ENCODE measurements around the gene SH3BGRL2.

DNA sequence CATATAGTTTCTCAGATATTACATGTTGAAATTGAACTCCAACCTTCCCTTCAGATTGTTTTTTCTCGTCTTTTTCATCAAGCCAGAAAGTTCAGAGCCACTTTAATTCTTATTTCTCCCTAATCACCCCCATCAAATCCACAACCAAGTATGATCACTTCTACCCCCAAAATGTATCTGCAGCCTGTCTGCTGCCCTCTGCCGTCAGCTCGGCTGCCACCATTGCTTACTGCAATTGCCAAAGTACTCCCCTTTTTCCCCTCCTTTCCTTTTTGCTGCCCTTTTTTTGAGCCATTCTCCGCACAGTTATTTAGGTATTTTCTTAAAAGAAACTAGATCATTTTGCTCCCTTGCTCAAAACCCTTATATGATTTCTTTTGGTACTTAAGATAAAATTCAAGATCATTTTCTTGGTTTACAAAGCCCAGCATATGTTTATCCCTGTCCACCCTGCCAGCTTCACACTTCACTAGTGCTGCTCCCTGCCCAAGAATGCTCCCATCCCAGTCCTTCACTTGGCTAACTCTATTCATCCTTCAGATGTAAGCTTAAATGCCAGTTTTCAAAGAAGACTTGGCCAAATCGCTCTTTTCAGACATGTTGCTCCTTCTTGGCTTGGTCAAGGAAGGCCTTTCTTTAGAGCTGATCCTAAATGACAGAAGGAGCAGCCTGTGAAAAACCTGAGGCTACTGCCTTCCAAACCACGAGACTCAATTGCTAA lies 63.7 kb downstream of the SH3BGRL2 start:
- TF ChIP-seq RAD21 (IDR thresholded peaks at IDR 0.05; ENCODE audit: low read length) (no peak), MAZ (IDR thresholded peaks at IDR 0.05; ENCODE audit: borderline replicate concordance, low read depth, low read length) (no peak), POLR2A (IDR thresholded peaks at IDR 0.05; ENCODE audit: low read depth, low read length) (no peak), CEBPB (IDR thresholded peaks at IDR 0.05; ENCODE audit: low read depth, low read length) (no peak), RCOR1 (IDR thresholded peaks at IDR 0.05; ENCODE audit: insufficient replicate concordance, low read length) (no peak), MAFK (IDR thresholded peaks at IDR 0.05; ENCODE audit: low read depth, low read length) (no peak), SMC3 (IDR thresholded peaks at IDR 0.05; ENCODE audit: low read depth, low read length) (no peak), MXI1 (IDR thresholded peaks at IDR 0.05; ENCODE audit: borderline replicate concordance, low read depth, low read length) (no peak)
- TF ChIP-seq, protein P1, sequence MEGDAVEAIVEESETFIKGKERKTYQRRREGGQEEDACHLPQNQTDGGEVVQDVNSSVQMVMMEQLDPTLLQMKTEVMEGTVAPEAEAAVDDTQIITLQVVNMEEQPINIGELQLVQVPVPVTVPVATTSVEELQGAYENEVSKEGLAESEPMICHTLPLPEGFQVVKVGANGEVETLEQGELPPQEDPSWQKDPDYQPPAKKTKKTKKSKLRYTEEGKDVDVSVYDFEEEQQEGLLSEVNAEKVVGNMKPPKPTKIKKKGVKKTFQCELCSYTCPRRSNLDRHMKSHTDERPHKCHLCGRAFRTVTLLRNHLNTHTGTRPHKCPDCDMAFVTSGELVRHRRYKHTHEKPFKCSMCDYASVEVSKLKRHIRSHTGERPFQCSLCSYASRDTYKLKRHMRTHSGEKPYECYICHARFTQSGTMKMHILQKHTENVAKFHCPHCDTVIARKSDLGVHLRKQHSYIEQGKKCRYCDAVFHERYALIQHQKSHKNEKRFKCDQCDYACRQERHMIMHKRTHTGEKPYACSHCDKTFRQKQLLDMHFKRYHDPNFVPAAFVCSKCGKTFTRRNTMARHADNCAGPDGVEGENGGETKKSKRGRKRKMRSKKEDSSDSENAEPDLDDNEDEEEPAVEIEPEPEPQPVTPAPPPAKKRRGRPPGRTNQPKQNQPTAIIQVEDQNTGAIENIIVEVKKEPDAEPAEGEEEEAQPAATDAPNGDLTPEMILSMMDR (conservative IDR thresholded peaks at IDR 0.05; ENCODE audit: low read depth, low read length), result no peak
- TF ChIP-seq, protein P2, sequence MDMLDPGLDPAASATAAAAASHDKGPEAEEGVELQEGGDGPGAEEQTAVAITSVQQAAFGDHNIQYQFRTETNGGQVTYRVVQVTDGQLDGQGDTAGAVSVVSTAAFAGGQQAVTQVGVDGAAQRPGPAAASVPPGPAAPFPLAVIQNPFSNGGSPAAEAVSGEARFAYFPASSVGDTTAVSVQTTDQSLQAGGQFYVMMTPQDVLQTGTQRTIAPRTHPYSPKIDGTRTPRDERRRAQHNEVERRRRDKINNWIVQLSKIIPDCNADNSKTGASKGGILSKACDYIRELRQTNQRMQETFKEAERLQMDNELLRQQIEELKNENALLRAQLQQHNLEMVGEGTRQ (IDR thresholded peaks at IDR 0.05; ENCODE audit: low read depth, low read length), result no peak
- TF ChIP-seq, protein P3, sequence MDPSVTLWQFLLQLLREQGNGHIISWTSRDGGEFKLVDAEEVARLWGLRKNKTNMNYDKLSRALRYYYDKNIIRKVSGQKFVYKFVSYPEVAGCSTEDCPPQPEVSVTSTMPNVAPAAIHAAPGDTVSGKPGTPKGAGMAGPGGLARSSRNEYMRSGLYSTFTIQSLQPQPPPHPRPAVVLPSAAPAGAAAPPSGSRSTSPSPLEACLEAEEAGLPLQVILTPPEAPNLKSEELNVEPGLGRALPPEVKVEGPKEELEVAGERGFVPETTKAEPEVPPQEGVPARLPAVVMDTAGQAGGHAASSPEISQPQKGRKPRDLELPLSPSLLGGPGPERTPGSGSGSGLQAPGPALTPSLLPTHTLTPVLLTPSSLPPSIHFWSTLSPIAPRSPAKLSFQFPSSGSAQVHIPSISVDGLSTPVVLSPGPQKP (IDR thresholded peaks at IDR 0.05; ENCODE audit: borderline replicate concordance, low read depth, low read length), result no peak

Measured in IMR-90 (cell line).